ENCODE results near the gene GPR146.

DNA sequence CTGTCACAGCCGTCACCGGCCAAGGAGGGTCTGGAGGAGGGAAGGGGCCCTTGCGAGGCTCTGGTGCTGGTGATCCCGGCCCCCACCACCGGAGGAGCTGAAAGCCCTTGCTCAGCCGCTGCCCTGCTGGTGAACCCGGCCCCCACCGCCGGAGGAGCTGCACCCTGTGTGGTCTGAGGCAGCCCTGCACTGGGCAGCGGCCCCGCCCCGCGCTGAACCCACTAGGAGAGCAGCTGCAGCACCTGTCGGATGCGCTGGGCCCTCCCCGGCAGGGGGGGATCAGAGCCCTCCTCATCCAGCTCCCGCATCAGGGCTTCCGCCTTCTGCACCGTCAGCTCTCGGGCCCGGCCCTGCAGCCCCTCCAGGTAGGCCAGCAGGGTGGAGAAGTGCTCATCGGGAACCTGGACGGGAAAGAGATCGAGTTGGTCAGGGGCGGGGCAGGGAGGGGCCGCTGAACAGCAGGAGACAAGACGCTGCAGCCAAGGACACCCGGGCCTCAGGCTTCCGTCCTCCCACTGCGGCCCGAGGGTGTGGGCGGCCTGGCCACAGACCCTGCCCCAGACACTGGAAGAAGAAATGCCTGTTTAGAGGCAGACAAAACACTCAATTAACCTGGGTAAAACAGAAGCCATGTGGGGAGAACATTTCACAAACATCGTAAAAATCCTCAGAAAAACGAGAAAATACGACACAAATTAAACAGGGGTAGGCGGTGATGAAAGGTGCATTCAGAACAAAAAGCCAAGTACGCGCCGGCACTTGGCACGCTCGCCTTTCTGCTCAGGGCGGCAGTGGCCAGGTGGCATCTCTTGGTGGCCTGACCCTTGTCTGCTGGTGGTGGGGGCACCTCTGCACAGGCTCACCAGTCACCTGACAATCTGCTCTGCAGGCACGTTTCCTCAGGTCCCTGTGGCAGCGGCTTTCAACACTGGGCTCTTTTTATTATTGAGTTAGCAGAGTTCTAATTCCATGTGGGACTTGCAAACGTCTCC lies 46.6 kb upstream of the GPR146 start:
- TF ChIP-seq, protein P1, sequence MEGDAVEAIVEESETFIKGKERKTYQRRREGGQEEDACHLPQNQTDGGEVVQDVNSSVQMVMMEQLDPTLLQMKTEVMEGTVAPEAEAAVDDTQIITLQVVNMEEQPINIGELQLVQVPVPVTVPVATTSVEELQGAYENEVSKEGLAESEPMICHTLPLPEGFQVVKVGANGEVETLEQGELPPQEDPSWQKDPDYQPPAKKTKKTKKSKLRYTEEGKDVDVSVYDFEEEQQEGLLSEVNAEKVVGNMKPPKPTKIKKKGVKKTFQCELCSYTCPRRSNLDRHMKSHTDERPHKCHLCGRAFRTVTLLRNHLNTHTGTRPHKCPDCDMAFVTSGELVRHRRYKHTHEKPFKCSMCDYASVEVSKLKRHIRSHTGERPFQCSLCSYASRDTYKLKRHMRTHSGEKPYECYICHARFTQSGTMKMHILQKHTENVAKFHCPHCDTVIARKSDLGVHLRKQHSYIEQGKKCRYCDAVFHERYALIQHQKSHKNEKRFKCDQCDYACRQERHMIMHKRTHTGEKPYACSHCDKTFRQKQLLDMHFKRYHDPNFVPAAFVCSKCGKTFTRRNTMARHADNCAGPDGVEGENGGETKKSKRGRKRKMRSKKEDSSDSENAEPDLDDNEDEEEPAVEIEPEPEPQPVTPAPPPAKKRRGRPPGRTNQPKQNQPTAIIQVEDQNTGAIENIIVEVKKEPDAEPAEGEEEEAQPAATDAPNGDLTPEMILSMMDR (IDR thresholded peaks at IDR 0.05; ENCODE audit: low read length): no peak
- TF ChIP-seq EZH2 (optimal IDR thresholded peaks at IDR 0.05; ENCODE audit: low read depth, low read length): no peak

All from MM.1S (cell line).